Sigmoid colon (tissue), 7 donors: ENCODE data around the gene MICOS13. TPM values are rescaled to one million over a fixed set of nuclear protein-coding genes. Genes with fewer than 3 reads are reported as not detected.

Experiments
- DNase-seq: peaks from one replicate; pipeline ENCODE4 v3.0.0-alpha.2; 2019
- H3K27ac ChIP-seq, 4 donors: fragments of 200-600 bp; sonication (generic); one replicate each; pipeline ENCODE4 v1.5.1; 2016 to 2019; ENCODE audit warnings: mild to moderate bottlenecking in 1 of 4
- H3K27me3 ChIP-seq, 3 donors: fragments of 200-600 bp; sonication (generic); one replicate each; pipeline ENCODE4 v1.5.1; 2019; ENCODE audit warnings: mild to moderate bottlenecking in 1 of 3
- H3K36me3 ChIP-seq, 4 donors: fragments of 200-600 bp; sonication (generic); one replicate each; pipeline ENCODE4 v1.5.1; 2016 to 2019
- H3K4me1 ChIP-seq, 4 donors: fragments of 200-600 bp; sonication (generic); one replicate each; pipeline ENCODE4 v1.5.1; 2017 to 2019
- H3K4me3 ChIP-seq, 4 donors: fragments of 200-600 bp; sonication (generic); one replicate each; pipeline ENCODE4 v1.5.1; 2017 to 2019; ENCODE audit warnings: mild to moderate bottlenecking in 2 of 4, moderate library complexity in 1 of 4
- H3K9me3 ChIP-seq, 4 donors: fragments of 200-600 bp in 3 of 4; sonication (generic) in 3 of 4; one replicate each; pipeline versions ENCODE4 v1.5.1 to v1.6.1; 2013 to 2019
- CTCF ChIP-seq, 4 experiments: fragments of 450-650 bp in 3 of 4; fragments of 200-600 bp in 1 of 4; IDR thresholded peaks; one replicate each; pipeline ENCODE4 v1.5.1; 2016 to 2019; ENCODE audit warnings: antibody characterized with exemption in 4 of 4, mild to moderate bottlenecking in 3 of 4, moderate library complexity in 2 of 4
- EP300 ChIP-seq, 4 donors: sonication (generic); formaldehyde crosslinking; IDR thresholded peaks; one replicate each; pipeline ENCODE4 v1.6.1; 2017; ENCODE audit warnings: antibody characterized with exemption in 4 of 4
- POLR2A ChIP-seq, 2 donors: fragments of 450-650 bp; IDR thresholded peaks; one replicate each; pipeline ENCODE4 v1.6.1; 2016; ENCODE audit warnings: antibody characterized with exemption in 2 of 2, mild to moderate bottlenecking in 2 of 2, moderate library complexity in 2 of 2
- POLR2AphosphoS5 ChIP-seq, 4 donors: sonication (generic); formaldehyde crosslinking; IDR thresholded peaks; one replicate each; pipeline ENCODE4 v1.6.1; 2017; ENCODE audit warnings: antibody characterized with exemption in 4 of 4
- WGBS, 2 donors: extraction: QIAGEN DNeasy Blood & Tissue Kit; methylation state at CpG; one replicate each; pipeline ENCODE4 v1.1.7; 2013; 5-methylcytosine and 5-hydroxymethylcytosine counted together
- intact Hi-C: fragments of 100-400 bp; cut with DNase I; formaldehyde crosslinking; loops from one replicate; pipeline ENCODE4 v1.15.1; 2023
- polyA plus RNA-seq, 3 donors: library from polyadenylated mRNA; stranded (reverse); fragments of 200-250 nt; gene quantifications; one replicate each; pipeline ENCODE4 v1.2.3, GENCODE V29; 2013
- total RNA-seq, 4 donors: library from RNA; depleted of rRNA; stranded (reverse); fragments of >200 nt; gene quantifications; one replicate each; pipeline ENCODE4 v1.1.0, GENCODE V29; 2016
- donor health status: healthy with polysubstance abuse.
- donor health status: Bipolar disorder and iron deficiency.
- donor health status: healthy.

MICOS13 gene
- total and polyA plus RNA-seq, 7 donors: 39.6 to 160 (median 87.8) TPM

GRCh38 chr19:5718579-5719273 is 38.4 kb upstream of the MICOS13 start:
- DNase-seq: no peak
- 26 to 33% methylated on average over 11 of the region's 11 CpGs for WGBS, 2 donors
- H3K27ac ChIP-seq: peak overlapping the region; percentile 89 to 97 (median 97)

GRCh38 chr19:5718037-5718578 is 37.8 kb upstream of the MICOS13 start:
- DNase-seq: no peak
- peak overlapping the region in 2 of 4 donors; percentile 97 for H3K27ac ChIP-seq

More at GRCh38 chr19:5718579-5719273, 38.4 kb upstream of the MICOS13 start:
- no peak for TF ChIP-seq EP300 (IDR thresholded peaks at IDR 0.05)
- no peak for TF ChIP-seq POLR2AphosphoS5 (IDR thresholded peaks at IDR 0.05)
- no peak for TF ChIP-seq POLR2A (IDR thresholded peaks at IDR 0.05)
- TF ChIP-seq CTCF (IDR thresholded peaks at IDR 0.05): no peak
- no peaks in the 10 kb centered on the region for H3K27me3 ChIP-seq
- H3K4me3 ChIP-seq: peak overlapping the region; percentile 70 to 94 (median 92)
- peaks cover 0 to 12% (median under 1%) of the 10 kb centered on the region in 4 donors for H3K36me3 ChIP-seq
- peaks cover 0 to 30% (median 26%) of the 10 kb centered on the region in 4 donors for H3K4me1 ChIP-seq
- intact Hi-C loops: no loop called here
- H3K9me3 ChIP-seq: no peaks in the 10 kb centered on the region

GRCh38 chr19:5717215-5717935 is 37.1 kb upstream of the MICOS13 start:
- H3K4me1 ChIP-seq: peaks cover 0 to 30% (median 26%) of the 10 kb centered on the region in 4 donors
- H3K4me3 ChIP-seq: no peak overlapping the region
- H3K27me3 ChIP-seq: no peaks in the 10 kb centered on the region
- TF ChIP-seq CTCF (IDR thresholded peaks at IDR 0.05): no peak
- TF ChIP-seq POLR2A (IDR thresholded peaks at IDR 0.05): no peak
- TF ChIP-seq POLR2AphosphoS5 (IDR thresholded peaks at IDR 0.05): no peak
- no peak for TF ChIP-seq EP300 (IDR thresholded peaks at IDR 0.05)
- no peak for DNase-seq
- H3K9me3 ChIP-seq: no peaks in the 10 kb centered on the region
- WGBS, 2 donors: 84 to 87% methylated on average over 8 of the region's 8 CpGs
- peaks cover 0 to 26% (median 11%) of the 10 kb centered on the region in 4 donors for H3K36me3 ChIP-seq
- intact Hi-C loops: no loop called here
- no peak overlapping the region for H3K27ac ChIP-seq

More at GRCh38 chr19:5718037-5718578, 37.8 kb upstream of the MICOS13 start:
- Histone ChIP-seq H3K36me3 (peaks cover 0 to 19% (median 4%) of the 10 kb centered on the region in 4 donors), H3K4me1 (peaks cover 0 to 30% (median 26%) of the 10 kb centered on the region in 4 donors), H3K4me3 (no peak overlapping the region), H3K27me3 (no peaks in the 10 kb centered on the region), H3K9me3 (no peaks in the 10 kb centered on the region)
- TF ChIP-seq CTCF (IDR thresholded peaks at IDR 0.05): no peak
- TF ChIP-seq POLR2AphosphoS5 (IDR thresholded peaks at IDR 0.05): no peak
- TF ChIP-seq EP300 (IDR thresholded peaks at IDR 0.05): no peak
- WGBS, 2 donors: 75 to 78% methylated on average over 14 of the region's 14 CpGs
- intact Hi-C loops: no loop called here

- H3K4me1 ChIP-seq: peaks cover 0 to 30% (median 20%) of the 10 kb centered on the region in 4 donors
- H3K4me3 ChIP-seq: no peak overlapping the region
- no peaks in the 10 kb centered on the region for H3K27me3 ChIP-seq
- H3K36me3 ChIP-seq: peaks cover 0 to 52% (median 31%) of the 10 kb centered on the region in 4 donors
- no peak overlapping the region for H3K27ac ChIP-seq
- 90 to 95% methylated on average over 10 of the region's 10 CpGs for WGBS, 2 donors
- intact Hi-C loops: no loop called here
- TF ChIP-seq EP300 (IDR thresholded peaks at IDR 0.05) (no peak), CTCF (IDR thresholded peaks at IDR 0.05) (no peak), POLR2A (IDR thresholded peaks at IDR 0.05) (no peak), POLR2AphosphoS5 (IDR thresholded peaks at IDR 0.05) (no peak)
- H3K9me3 ChIP-seq: no peaks in the 10 kb centered on the region
- DNase-seq: no peak
Measured at GRCh38 chr19:5714816-5715215, 34.5 kb upstream of the MICOS13 start.
